GM18511 (cell line): ENCODE measurements around the gene TCERG1L.

Source experiments
- ATAC-seq: cut with Tn5 transposase; IDR thresholded peaks from one replicate; pipeline ENCODE4 v1.9.1; 2021; ENCODE audit warnings: mild to moderate bottlenecking, moderate library complexity; ENCODE audit not compliant: unreplicated experiment

TCERG1L gene

DNA sequence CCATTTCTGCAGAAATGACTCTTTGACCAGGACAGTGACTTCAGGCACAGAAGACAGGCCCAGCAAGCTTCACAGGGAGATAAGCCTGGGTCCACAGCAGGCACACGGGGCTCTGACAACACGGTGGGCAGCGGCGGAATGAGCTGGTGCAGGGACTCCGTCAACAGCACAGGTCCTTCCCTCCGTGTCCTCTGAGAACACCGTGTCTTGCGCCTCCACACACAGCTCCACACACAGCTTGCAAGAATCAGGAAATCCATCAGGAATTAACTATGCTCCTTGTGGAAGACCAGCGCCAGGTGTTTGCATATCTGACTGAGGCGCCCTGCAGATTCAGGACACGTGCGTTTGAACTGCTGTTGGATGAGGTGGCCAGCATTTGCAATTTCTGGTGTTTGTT lies 39.6 kb downstream of the TCERG1L start:
- ATAC-seq = no peak

DNA sequence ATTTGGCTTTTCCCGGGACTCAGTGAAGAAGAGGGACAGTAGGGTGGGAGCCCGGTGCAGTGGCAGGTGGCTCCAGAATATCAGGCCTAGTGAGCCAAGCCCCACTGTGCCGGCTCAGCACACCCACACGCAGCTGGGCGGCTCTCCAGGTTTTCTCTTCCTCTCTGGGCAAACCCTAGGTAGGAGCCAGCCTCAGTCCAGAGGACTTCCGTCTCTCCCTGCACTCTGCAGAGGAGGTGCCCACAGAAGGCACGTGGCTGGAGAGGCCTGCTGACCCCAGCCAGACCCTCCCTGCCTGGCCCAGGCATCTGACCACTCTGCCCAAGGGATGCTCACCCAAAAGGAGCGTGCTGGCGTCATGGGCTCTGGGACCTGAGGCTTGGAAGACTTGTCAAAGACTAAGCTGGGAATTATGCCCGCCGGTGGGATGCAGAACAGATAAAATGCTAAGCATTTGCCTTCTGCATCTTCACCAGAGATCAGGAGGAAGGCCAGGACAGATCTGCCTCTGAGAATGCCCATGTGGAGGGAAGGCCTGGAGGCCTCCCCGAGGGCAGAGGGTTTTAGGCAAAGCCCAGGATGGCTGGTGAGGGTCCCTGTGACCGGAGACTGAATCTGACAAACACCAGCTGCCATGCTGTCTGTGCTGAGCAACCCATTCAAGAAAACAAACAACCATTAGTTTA lies 40.2 kb downstream of the TCERG1L start:
- ATAC-seq = no peak

DNA sequence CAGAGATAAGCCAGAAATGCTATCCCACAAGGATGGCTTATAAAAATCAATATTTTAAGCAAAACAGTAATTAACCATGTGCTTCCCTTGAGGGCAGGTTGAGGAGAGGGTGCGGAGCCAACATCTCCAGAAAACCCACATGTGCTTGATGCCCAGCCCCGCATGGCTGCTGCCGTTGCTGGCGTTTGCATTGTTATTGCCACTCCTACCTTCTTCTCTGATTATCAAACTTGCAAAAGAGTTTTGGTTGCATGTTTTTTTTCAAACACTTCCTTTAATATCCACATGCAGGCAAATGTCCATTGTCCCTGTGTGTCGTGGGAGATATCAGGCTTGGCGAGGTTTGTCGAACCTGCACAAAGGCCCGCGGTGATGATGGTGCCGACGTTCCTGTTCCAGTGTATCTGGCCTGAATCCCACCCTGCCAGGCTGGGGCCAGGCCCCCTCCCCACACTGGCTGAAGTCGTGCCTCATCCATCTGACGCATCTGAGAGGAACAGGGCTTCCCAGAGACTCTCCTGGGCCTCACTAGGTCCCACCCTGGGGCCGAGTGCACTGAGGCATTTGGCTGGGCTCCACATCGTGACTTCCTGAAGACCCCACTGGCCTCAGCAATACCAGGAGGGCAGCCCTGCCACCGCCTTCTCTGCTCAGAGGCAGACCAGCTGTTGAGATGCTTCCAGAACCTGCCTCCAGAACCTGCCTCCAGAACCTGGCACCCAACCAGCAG lies 40.9 kb downstream of the TCERG1L start:
- ATAC-seq = no peak

DNA sequence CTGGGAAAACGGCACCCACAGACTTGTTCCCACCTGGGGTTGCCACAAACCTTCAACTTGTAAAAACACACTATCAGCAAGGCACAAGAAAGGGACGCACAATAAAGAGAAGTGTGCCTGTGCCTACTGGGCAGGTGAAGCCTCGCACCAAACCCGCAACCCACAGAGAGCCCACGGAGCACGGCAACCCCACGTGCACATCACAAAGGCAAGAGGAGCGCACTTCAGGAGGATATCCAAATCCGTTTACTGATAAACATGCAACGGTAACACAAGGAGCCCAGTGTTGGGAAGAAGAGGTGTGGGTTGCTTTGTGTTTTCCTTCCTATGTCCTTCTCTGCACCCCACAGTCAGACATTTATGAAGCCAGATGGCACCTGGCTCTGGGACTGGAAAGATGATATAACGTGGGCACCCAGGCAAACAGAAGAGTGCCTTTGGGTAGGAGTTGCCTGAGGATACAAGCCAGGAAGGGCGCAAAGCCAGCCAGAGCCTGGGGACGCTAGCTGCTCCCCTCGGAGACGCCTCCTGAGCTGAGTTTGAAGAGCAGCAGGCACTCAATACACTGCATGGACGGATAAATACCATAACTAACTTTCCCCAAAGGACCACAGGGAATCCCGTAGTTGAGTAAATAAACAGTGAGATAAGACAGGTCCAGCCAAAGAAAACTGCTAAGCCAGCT lies 41.6 kb downstream of the TCERG1L start:
- ATAC-seq = no peak

DNA sequence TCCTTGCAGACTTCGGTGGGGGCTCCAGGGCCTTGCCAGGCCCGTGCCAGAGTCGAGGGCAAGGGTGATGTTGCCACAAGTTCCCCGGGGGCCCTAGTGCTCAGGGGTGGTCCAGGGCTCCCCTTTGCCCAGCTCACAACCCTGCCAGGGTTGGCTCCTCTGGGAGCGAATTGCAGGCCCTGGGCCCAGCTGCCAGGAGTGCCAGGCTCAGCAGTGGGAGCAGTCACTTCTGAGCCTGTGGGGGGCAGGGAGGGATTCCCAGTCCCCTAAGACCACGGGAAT lies 43.8 kb downstream of the TCERG1L start:
- ATAC-seq = no peak

DNA sequence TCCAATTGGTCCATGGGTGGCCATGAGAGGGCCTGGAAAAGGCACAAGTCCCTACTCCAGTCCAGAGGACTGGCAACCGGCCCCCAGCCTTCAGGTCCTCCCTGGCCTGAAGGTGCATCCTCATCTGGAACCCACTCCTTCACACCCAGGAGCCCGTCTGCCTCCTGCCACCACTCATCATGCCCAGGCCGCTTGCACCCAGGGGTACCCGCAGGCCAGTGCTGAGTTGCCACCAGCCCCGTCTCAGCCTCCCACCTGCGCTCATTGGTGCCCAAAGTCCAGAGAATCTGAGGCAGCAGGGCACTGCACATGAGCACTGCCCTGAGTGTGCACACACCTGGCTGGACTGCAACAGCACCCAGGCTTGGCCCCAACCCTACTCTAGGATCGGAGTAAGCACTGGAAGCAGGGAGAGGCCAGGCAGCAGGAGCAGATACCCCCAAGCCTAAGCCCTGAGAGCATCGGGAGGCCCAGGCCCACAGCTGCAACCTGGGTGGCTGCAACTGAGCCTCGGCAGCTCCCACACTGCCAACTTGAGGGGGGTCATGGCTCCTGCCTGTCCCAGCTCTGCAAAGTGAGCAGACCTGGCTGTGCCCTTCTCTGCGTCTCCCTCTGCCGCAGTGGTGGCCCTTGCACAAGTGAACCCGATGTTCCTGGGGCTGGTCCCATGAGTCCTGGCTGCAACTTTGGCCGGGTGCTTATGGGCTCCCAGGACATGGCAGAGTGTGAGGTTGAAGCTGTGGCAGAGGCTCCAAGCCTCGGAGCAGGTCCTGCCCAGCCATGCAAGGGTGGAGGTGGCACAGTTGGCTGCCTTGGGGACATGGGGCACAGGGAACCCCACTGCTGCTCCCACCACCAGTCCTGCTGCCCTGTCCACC lies 44.3 kb downstream of the TCERG1L start:
- ATAC-seq = no peak

DNA sequence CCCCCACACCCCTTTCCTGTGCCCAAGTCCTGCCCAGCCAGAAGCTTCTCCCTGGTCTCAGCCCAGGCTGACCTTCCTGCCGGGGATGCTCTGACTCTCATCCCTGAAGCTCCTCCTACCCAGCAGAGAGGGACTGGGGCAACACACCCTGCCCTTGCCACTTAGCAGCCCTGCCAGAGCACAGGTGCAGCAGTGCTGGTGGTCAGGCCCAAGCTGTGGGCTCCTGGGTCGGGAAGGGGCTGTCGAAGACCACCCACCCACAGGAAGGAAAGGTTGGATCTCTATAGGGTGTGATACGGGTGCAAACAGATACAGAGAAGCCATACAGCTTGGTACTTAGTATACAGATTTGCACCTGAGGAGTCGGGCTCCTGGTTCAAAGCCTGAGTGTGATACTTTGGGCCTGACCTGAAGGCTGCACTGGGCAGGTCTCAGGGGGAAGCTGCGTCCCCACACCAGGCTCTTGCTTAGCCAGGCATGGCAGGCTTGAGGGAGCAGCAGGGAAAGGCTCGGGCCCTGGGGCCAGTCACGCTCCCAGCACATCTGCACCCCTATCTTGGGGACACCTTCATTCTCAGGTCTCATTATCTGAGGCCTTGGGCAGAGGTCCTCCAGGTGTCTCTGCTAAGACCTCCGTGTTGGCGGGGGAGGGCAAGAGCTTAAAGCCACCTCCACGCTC lies 47.3 kb downstream of the TCERG1L start:
- no peak for ATAC-seq

DNA sequence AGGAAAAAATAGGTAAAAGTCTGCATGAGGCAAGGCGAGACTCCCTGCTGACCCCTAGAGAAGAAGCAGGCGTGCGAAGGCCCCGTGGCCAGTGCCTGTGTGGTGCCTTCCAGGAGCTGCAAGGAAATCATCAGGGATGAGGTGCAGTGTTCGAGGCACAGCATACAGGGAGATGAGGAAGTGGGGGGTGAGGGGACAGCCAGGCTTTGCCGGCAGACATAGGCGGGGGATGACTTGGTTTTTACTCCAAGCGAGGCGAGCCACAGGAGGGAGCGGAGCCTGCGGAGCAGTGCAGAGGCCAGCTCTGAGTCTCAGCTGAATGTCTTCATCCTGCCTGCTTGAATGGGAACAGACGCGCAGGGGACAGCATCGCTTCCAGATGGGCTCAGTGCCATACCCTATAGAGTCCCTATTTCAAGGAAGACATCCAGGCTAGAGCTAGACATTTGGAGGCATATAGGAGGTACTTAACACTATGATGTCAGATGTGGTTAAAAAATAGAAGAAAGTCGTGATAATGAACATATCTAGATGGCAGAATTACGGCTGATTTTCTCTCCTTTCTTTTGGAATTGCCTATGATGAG lies 49.5 kb downstream of the TCERG1L start:
- ATAC-seq = no peak

DNA sequence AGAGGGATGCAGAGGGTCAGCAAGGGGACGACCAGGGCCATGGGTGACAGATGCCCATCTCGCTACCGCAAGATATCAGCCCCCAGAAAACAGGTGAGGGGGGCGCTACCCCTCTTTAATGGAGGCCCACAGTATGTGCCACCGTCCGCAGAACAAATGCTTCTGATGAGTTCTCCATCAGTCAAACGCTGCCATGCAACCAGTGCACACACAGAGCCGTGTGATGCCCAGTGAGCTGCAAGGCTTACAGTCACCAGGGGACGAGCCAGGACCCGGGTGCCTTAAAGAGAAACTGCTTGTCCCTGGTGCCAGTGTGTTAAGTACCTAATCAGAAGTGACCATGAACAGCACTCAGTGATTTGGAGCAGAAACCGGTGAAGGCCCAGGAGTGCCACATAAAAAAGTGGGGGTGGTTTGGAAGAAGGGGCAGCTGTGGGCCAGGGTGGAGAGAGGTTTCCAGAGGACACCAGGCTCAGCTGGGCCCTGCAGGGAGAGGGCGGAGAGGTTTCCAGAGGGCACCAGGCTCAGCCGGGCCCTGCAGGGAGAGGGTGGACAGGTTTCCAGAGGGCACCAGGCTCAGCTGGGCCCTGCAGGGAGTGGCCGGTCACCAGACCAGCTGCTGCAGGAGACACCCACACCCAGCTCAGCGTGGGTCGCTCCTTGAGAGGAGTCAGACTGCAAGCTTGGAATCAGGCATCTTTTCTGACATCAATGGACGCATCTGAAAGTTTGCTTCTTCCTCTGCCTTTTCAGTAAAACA lies 50.9 kb downstream of the TCERG1L start:
- no peak for ATAC-seq

DNA sequence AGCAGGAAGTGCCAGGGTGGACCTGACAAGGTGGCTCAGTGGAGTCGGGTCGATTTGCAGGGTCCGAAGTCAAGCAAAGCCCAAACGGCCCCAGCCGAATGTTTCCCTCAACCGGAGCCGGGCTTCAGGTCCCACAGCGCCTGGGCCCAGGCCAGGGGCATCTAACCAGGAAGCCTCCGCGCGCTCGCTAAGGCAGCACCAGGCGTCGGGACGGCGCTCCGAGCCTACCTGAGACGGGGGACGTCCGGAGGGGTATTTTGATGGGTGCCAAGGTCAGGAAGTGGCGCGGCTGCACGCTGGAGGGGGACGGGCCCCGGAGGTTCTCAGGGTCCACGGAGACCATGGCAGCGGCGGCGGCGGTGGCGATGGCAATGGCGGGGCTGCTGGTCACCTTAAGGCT lies 51.5 kb downstream of the TCERG1L start:
- ATAC-seq = no peak

DNA sequence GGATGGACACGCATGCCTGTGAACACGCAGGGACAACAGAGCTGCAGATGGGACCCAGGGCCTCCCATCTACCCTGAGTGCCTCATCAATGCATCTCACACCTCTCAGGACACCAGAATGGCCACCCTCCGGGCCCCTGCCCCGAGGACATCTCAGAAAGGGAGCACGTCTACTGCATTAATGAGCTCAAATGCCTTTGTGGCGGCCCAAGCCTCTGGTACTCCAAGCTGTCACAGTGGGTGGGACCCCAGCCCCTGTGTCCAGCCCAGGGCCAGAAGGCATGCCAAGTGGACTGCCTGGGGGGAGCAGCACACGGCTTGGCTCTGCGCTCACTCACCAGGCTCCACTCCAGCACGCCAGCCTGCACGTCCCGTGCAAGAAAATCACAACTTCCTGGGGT lies 52.0 kb downstream of the TCERG1L start:
- ATAC-seq = no peak

DNA sequence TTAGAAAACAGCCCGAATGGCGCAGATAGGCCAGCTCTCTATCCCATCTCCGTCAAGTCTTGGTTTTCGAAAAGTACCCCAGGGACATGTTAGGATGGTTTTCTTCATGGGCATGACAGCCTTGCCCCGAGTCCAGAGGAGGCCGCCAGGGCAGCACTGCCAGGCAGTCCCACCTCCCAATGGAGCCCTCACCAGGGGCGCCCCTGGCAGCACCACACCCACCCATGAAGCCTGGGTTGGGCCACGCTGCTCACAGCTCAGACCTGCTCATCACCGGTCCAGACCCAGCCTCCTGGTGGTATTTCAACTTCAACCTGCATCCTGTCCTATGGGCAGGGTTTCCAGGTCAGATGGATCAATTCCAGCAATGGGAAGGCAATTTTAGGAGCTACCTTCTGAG lies 53.3 kb downstream of the TCERG1L start:
- no peak for ATAC-seq

DNA sequence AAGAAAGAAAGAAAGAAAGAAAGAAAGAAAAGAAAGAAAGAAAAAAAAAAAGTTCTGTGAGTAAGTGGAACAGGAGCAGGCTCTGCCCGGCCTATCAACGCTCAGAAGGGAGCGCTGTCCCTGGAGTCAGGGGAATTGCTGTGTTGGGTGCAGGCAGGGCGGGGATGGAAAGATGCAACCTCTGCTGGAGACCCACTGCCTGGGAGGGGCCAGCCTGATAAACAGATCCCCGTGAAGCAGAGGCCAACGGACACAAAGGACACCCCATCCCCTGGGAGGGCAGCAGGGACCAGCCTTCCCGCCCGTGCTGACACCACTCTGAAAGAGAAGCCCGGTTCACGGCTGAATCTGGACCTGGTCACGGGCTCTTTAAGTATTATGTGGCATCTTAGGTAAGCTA lies 54.5 kb downstream of the TCERG1L start:
- ATAC-seq = no peak

DNA sequence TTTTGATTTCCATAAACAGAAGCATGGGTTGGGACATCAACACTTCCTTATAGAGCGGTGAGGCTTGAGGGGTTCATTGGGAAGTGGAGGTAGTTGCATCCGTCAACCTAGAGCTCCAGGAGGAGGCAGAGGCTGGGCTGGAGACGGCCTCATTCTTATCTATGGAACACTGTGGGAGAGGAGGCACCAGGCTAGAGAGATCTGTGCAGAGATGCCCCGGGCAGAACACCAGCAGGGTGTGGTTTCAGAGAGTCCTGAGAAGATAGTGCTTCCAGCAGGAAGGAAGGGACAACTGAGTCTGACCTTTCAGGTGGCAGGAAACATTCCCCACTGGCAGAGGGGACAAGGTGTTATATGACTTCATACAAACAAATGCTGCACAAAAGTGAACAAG lies 56.7 kb downstream of the TCERG1L start:
- ATAC-seq = no peak

DNA sequence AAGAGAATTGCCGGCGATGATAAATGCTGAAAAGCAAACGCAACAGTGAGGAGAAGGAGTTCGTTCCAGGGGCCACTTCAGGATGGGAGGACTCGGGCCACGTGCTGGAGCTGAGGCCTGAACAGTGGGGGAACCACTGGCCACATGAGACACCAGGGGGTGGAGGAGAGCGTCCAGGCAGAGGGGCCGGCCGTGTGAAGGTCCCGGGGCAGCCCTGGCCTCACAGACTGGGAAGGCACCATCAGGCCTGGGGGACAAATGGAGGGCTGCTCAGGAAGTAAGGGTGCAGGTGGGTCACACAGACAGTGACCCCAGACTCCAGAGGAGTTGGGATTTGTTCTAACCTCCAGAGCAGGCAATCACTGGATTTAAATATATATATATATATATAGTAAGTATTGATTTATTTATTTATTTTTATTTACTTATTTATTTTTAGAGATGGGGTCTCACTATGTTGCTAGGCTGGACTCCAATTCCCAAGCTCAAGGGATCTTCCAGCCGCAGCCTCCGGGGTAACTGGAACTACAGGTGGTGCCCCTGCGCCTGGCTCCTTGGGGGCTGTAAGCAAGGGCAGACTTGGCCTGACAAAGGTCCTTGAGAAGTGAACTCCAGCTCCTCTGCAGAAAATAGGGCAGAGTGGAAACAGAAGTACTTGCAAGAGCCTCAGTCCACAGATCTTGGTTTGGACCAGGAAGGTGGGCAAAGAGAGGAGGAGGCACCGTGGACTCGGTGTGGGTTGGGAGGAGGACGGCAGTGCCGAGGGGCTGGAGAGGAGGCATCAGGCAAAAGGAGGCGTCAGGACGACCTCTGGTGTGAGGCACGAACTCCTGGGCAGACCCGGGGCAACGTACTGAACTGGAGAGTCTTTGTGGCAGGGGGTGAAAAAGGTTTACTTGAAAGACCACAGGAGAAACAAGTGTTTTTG lies 57.3 kb downstream of the TCERG1L start:
- no peak for ATAC-seq

DNA sequence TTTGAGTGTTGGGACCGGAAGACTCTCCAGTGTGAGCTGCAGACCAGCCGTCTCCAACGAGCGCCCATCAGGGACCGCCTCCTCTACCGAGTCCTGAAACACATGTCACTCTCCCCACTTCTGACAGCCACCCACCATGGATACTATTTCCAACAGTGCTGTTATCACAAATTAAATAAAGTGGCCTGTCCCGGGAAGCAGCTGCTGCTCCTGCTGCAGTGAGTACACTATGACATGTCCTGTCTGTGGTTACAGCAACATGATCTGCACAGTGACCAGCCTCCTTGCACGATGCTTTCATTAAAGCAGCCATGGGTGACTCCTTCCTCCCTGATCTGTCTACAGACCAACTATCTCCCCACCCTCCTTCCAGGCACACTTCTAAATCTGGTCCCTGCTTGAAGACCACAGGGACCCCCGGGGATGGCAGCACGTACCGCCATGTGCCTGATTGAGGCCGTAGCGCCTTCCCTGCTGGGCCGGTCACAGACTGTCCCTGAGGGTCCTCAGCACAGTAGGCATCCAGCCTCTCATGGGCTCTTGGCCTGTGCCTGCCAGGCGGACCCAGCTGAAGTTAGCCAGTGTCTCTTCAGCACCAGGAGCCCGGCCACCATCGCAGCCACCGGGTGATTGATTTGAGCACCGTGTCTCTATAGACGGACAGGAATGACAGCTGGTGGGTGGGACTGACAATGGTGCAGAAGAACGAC lies 58.8 kb downstream of the TCERG1L start:
- ATAC-seq = no peak

DNA sequence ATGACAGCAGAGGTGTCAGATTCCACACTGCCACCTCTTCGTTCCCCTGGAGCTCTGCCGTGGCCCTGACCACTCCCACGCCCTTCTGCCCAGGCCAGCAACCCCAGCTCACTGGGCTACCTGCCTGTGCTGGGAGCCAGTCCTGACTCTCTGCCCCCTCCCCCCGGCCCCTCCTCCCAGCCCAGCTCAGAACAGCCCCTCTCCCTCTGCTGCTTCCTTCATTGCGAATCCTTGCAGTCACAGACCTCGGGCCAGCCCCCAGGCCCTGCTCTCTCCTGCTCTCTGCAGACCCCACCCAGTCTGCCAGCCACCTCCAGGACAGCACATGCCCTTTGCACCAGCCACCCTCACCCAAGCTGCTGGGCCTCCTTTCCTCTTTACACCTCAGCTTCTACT lies 60.4 kb downstream of the TCERG1L start:
- ATAC-seq = no peak
